A673 (cell line): ENCODE results near the gene ASB13.

ENCODE experiments used
- CTCF ChIP-seq: fragments of 300-800, 200-600 bp; sonication (generic); conservative IDR thresholded peaks from 2 replicates; pipeline ENCODE4 v1.5.1; 2017; ENCODE audit warnings: low read depth, mild to moderate bottlenecking, antibody characterized with exemption, low read length, moderate library complexity, mixed read lengths
- EZH2 ChIP-seq: fragments of 200-600 bp; sonication (generic); IDR thresholded peaks from 2 replicates; pipeline ENCODE4 v1.6.1; 2017; ENCODE audit warnings: borderline replicate concordance, low read depth, mild to moderate bottlenecking, mixed read lengths, antibody characterized with exemption, low read length; ENCODE audit not compliant: poor library complexity, severe bottlenecking

- TF ChIP-seq CTCF, result no peak
- TF ChIP-seq EZH2, result no peak
Observed at GRCh38 chr10:5627486-5628044, 38.8 kb downstream of the ASB13 start.
